Stimulated activated memory B cell treated with anti-CD40 and anti-IgM and Interleukin-4, amounts not matched to agents 10 μg/mL and 1 μg/mL and 100 μg/mL, for 72 hours (primary cell): Measurements from ENCODE around the gene TST.

Source experiments
- ATAC-seq: fragments of 150-1000 bp; cut with Tn5 transposase; 2 replicates; pipeline ENCODE4 v1.10.0; 2021
- H3K27ac Mint-ChIP-seq: one replicate; pipeline ENCODE4 v1.8.0; 2022; ENCODE audit warnings: mild to moderate bottlenecking, mixed read lengths
- H3K27me3 Mint-ChIP-seq: one replicate; pipeline ENCODE4 v1.8.0; 2022; ENCODE audit warnings: mixed read lengths
- H3K36me3 Mint-ChIP-seq: one replicate; pipeline ENCODE4 v1.8.0; 2022; ENCODE audit warnings: mixed read lengths
- H3K4me1 Mint-ChIP-seq: one replicate; pipeline ENCODE4 v1.8.0; 2022; ENCODE audit warnings: mixed read lengths
- H3K4me3 Mint-ChIP-seq: one replicate; pipeline ENCODE4 v1.8.0; 2022; ENCODE audit warnings: mild to moderate bottlenecking, moderate library complexity, mixed read lengths
- H3K9me3 Mint-ChIP-seq: one replicate; pipeline ENCODE4 v1.8.0; 2022; ENCODE audit warnings: mixed read lengths

Gene TST

GRCh38 chr22:37019309-37020191, at the start of gene TST, which contains the start of gene MPST:
Gene TST, minus strand, starts transcription at chr22:37019447. Its CDS starts 715 bp downstream, at chr22:37018732.
Gene MPST, plus strand, starts transcription at chr22:37019742. Its CDS starts 95 bp downstream, at chr22:37019837.
- H3K4me1 Mint-ChIP-seq: peaks cover 24% of the 10 kb centered on the region
- H3K27me3 Mint-ChIP-seq: no peaks in the 10 kb centered on the region
- H3K27ac Mint-ChIP-seq: peak within 1 kb of the TSS; percentile 81
- H3K36me3 Mint-ChIP-seq: peaks cover under 1% of the 10 kb centered on the region
- peak within 1 kb of the TSS; percentile 88 for H3K4me3 Mint-ChIP-seq
- ATAC-seq: peak; percentile 87
- H3K9me3 Mint-ChIP-seq: no peaks in the 10 kb centered on the region

GRCh38 chr22:37068859-37069258, 49.6 kb upstream of the TST start:
- peaks cover 10% of the 10 kb centered on the region for H3K36me3 Mint-ChIP-seq
- no peak for ATAC-seq
- H3K27me3 Mint-ChIP-seq: peaks cover 39% of the 10 kb centered on the region
- H3K4me3 Mint-ChIP-seq: no peak overlapping the region
- H3K4me1 Mint-ChIP-seq: no peaks in the 10 kb centered on the region
- H3K27ac Mint-ChIP-seq: no peak overlapping the region
- no peaks in the 10 kb centered on the region for H3K9me3 Mint-ChIP-seq

- Mint-ChIP-seq H3K4me1 (peaks cover 8% of the 10 kb centered on the region), H3K36me3 (peaks cover 15% of the 10 kb centered on the region), H3K4me3 (no peak overlapping the region), H3K9me3 (no peaks in the 10 kb centered on the region), H3K27ac (no peak overlapping the region), H3K27me3 (peaks cover 39% of the 10 kb centered on the region)
- no peak for ATAC-seq
These were observed 48.2 kb upstream of the TST start for GRCh38 chr22:37067428-37067827.

GRCh38 chr22:37065961-37066360, 46.7 kb upstream of the TST start:
- Mint-ChIP-seq H3K9me3 (no peaks in the 10 kb centered on the region), H3K27ac (no peak overlapping the region), H3K4me3 (no peak overlapping the region), H3K27me3 (peaks cover 39% of the 10 kb centered on the region), H3K36me3 (peaks cover 22% of the 10 kb centered on the region), H3K4me1 (peaks cover 20% of the 10 kb centered on the region)
- ATAC-seq: no peak

- Mint-ChIP-seq H3K9me3 (no peaks in the 10 kb centered on the region), H3K36me3 (peaks cover 30% of the 10 kb centered on the region), H3K4me1 (peaks cover 27% of the 10 kb centered on the region), H3K4me3 (no peak overlapping the region), H3K27me3 (peaks cover 31% of the 10 kb centered on the region), H3K27ac (no peak overlapping the region)
- ATAC-seq: no peak
These were observed 45.9 kb upstream of the TST start for GRCh38 chr22:37065180-37065579.

GRCh38 chr22:37064553-37064952, 45.3 kb upstream of the TST start:
- Mint-ChIP-seq H3K27ac (no peak overlapping the region), H3K4me3 (no peak overlapping the region), H3K4me1 (peaks cover 27% of the 10 kb centered on the region), H3K27me3 (peaks cover 24% of the 10 kb centered on the region), H3K9me3 (no peaks in the 10 kb centered on the region), H3K36me3 (peaks cover 36% of the 10 kb centered on the region)
- ATAC-seq: no peak

DNA sequence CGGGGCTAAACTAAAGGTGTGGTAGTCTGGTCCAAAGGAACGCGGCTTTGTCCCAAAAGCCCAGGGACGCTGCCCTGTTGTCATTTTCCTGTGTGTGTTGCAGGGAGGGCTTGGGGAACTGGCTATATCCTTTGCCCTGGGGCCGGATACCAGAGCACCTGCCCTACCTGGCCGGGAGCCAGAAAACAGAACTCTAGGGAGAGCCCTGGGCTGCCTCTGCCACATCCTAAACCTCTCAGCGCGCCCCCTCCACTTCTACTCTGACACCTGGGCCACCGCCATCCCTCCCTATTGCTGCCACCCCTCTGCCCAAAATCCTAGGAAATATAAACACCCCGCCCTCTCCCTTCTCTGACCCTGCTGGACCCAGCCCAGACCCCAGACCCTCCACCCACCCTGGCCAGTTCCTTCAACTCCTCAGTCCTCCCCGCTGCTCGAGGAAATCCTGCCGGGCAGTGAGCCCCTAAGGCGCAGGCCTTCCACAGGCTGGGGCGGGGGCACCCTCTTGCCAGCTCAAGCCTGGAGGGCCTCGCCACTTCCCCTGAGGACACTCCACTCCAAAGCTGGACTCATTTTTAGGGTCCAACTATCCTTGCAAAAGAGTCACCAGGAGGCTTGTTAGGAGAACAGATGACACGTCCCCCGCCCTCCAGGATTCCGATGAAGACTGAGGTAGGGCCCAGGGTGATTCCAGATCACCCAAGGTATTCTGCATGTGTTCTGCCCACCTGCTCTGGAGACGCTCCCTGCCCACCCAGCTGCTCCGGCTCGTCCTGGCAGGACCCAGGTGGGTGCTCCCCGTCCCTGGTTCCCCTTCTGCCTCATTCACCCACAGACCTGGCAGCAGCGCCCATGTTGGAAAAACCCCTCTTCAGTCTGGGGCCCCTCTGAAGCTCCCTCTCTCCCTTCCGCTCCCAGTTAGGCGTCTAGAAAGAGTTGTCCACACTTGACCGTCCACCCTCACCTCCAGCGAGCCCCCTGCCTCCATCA, 44.5 kb upstream of the TST start:
- H3K9me3 Mint-ChIP-seq: no peaks in the 10 kb centered on the region
- H3K27ac Mint-ChIP-seq: no peak overlapping the region
- H3K27me3 Mint-ChIP-seq: peaks cover 21% of the 10 kb centered on the region
- H3K4me1 Mint-ChIP-seq: peaks cover 27% of the 10 kb centered on the region
- no peak overlapping the region for H3K4me3 Mint-ChIP-seq
- peaks cover 37% of the 10 kb centered on the region for H3K36me3 Mint-ChIP-seq
- no peak for ATAC-seq

- peaks cover 40% of the 10 kb centered on the region for H3K36me3 Mint-ChIP-seq
- no peaks in the 10 kb centered on the region for H3K9me3 Mint-ChIP-seq
These were observed 43.6 kb upstream of the TST start for GRCh38 chr22:37062702-37063381.

GRCh38 chr22:37062376-37062675, 43.1 kb upstream of the TST start:
- Mint-ChIP-seq H3K4me1 (peaks cover 27% of the 10 kb centered on the region), H3K9me3 (no peaks in the 10 kb centered on the region), H3K36me3 (peaks cover 45% of the 10 kb centered on the region), H3K4me3 (no peak overlapping the region), H3K27ac (peak overlapping the region; percentile 26), H3K27me3 (peaks cover 8% of the 10 kb centered on the region)
- no peak for ATAC-seq

More at GRCh38 chr22:37062702-37063381, 43.6 kb upstream of the TST start:
- H3K4me1 Mint-ChIP-seq: peaks cover 27% of the 10 kb centered on the region
- H3K27ac Mint-ChIP-seq: peak overlapping the region; percentile 26
- H3K27me3 Mint-ChIP-seq: peaks cover 13% of the 10 kb centered on the region
- H3K4me3 Mint-ChIP-seq: no peak overlapping the region
- no peak for ATAC-seq

DNA sequence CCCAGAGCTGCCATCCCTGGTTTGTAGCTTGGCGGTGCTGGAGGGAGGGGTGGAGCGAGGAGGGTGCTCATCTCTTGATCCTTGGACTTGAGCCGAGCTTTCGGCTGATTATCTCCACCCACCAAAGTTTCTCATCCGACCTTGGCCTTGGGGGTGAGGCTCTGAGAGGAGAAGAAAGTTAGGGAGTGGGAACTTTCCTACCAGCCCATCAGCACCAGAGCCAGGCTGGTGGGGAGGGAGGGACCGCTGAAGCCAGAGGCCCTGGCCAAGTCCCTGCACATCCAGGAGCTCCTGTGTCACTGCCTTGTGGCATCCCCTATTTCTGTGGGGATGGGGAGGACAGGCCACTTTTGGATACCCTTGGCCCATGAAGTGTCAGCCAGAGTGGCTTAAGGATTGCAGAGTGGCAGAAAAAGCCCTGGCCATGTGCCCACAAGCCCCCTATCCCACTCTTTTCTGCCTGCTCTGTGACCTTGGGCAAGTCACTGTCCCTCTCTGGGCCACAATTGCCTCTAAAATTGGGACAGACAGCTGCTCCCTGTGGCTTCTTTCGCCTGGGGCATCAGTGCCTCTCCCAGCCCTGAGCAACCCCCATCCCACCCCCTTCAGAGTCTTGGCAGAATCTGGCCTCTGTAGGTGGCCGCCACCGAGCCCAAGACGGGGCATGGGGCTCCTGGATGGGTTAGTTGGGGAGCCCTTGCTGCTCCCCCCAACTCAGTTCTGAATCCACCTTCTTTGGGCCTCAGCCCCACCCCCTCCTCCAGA, 42.5 kb upstream of the TST start:
- Mint-ChIP-seq H3K9me3 (no peaks in the 10 kb centered on the region), H3K27me3 (peaks cover 3% of the 10 kb centered on the region), H3K36me3 (peaks cover 50% of the 10 kb centered on the region), H3K4me1 (peaks cover 27% of the 10 kb centered on the region), H3K27ac (peak overlapping the region; percentile 41), H3K4me3 (no peak overlapping the region)
- no peak for ATAC-seq

DNA sequence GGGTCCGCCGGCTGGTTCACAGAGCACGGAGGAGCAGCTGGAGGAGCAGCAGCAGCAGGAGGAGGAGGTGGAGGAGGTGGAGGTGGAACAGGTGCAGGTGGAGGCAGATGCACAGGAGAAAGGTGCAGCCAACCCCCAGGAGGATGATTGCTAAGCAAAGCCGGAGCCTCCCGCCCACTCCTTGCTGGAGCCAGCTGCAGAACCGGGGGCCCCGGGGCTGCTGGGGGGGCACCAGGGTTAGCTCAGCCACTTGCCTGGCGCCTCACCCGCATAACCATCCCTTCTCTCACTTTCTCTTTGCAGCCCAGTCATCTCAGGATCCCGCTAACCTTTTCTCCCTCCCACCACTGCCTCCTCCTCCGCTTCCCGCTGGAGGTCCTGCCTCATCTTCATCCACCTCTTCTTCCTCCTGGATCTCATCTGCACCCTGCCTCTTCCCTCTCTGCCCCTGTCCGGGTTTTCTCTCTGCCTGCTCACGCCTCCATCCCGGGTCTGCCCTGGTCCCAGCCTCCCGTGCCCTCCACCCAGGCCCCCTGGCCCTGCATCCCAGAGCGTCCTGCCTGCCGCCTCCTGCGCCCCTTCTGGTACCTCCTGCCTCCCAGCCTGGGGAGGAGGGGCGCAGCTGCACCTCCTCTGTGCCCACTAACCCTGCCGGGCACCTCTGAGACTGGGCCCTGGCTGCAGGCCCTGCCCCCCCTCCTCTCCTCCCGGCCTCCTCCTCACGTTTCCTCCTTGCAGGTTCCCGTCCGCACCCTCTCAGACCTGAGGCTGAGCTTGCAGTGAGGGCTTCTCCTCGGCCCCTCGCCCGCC, 41.8 kb upstream of the TST start:
- H3K36me3 Mint-ChIP-seq: peaks cover 55% of the 10 kb centered on the region
- ATAC-seq: peak; percentile 65
- no peak overlapping the region for H3K4me3 Mint-ChIP-seq
- peaks cover 27% of the 10 kb centered on the region for H3K4me1 Mint-ChIP-seq
- no peaks in the 10 kb centered on the region for H3K27me3 Mint-ChIP-seq
- no peaks in the 10 kb centered on the region for H3K9me3 Mint-ChIP-seq
- peak overlapping the region; percentile 41 for H3K27ac Mint-ChIP-seq

- ATAC-seq: no peak
- H3K4me3 Mint-ChIP-seq: no peak overlapping the region
- no peaks in the 10 kb centered on the region for H3K9me3 Mint-ChIP-seq
- no peaks in the 10 kb centered on the region for H3K27me3 Mint-ChIP-seq
- peaks cover 27% of the 10 kb centered on the region for H3K4me1 Mint-ChIP-seq
- peaks cover 66% of the 10 kb centered on the region for H3K36me3 Mint-ChIP-seq
- H3K27ac Mint-ChIP-seq: no peak overlapping the region
These were observed 40.7 kb upstream of the TST start for GRCh38 chr22:37059876-37060449.

DNA sequence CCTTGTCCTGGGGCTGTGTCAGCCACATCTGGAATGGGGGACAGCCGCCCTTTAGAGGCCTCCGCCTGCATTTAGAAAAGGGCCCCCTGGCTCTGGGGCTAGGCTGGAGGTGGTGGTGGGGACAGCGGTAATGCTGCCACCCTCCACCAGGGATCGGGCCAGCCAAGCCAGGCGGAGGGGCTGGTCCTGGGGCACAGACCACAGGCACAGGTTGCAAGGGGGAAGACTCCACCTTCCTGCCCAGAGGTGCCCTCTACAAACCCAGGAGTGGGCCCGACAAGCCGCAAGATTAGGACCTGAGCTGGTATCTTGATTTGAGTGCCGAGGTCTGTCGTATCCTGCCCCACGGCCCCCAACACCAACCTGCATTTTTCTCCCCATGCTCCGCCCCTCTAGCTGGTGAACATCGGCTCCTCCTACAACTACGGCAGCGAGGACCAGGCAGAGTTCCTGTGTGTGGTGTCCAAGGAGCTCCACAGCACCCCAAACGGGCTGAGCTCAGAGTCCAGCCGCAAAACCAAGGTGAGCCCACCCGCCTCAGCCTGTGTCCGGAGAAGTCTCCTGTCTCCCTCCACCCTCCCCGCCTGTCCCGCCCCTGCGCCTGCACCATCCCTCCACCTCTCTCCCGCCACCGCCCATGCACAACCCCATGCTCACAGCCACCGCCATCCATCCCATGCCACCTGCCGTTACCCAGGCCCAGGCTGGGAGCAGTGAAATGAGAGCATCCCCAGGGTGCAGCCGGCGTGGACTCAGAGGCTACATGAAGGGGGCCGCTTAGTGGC, 39.9 kb upstream of the TST start:
- no peak overlapping the region for H3K4me3 Mint-ChIP-seq
- peaks cover 59% of the 10 kb centered on the region for H3K36me3 Mint-ChIP-seq
- no peak overlapping the region for H3K27ac Mint-ChIP-seq
- H3K9me3 Mint-ChIP-seq: no peaks in the 10 kb centered on the region
- no peak for ATAC-seq
- H3K4me1 Mint-ChIP-seq: peaks cover 30% of the 10 kb centered on the region
- no peaks in the 10 kb centered on the region for H3K27me3 Mint-ChIP-seq
